ENCODE measurements around the gene DPY30.

The DPY30 gene

GRCh38 chr2:32008805-32009515, 30.6 kb downstream of the DPY30 start:
- no peak overlapping the region for H2AK5ac ChIP-seq (ENCODE audit: low read length)
- peaks cover 6% of the 10 kb centered on the region for H3K4me1 ChIP-seq (ENCODE audit: control insufficient read depth, low read depth, low read length)
- peak overlapping the region; percentile 94 for H3K9ac ChIP-seq (ENCODE audit: low read length)
- no peaks in the 10 kb centered on the region for H3K36me3 ChIP-seq (ENCODE audit: control insufficient read depth, insufficient read depth, low read length)
- H2BK5ac ChIP-seq (ENCODE audit: low read length): no peak overlapping the region
- no peak overlapping the region for H2BK15ac ChIP-seq (replicated peaks; ENCODE audit: low read depth)
- no peaks in the 10 kb centered on the region for H3K27me3 ChIP-seq (ENCODE audit: insufficient read depth, low read length, poor library complexity)
- peak overlapping the region; percentile 95 for H3K56ac ChIP-seq (ENCODE audit: low read length)
- H2BK120ac ChIP-seq (ENCODE audit: low read depth, low read length): no peak overlapping the region
- DNase-seq: no peak
- no peak overlapping the region for H4K5ac ChIP-seq (ENCODE audit: low read length)
- H3K18ac ChIP-seq (ENCODE audit: low read length): peak overlapping the region; percentile 19
- no peak overlapping the region for H3K4ac ChIP-seq (ENCODE audit: low read depth, low read length)
- H3K27ac ChIP-seq (ENCODE audit: low read depth, low read length): peak overlapping the region; percentile 91
- peak overlapping the region; percentile 95 for H3K4me2 ChIP-seq (ENCODE audit: low read length)
- peak overlapping the region; percentile 88 for H3K4me3 ChIP-seq (ENCODE audit: low read length)
- peak overlapping the region; percentile 94 for H3K23ac ChIP-seq (ENCODE audit: low read length)
- peaks cover 11% of the 10 kb centered on the region for H3K79me1 ChIP-seq (ENCODE audit: low read length)
- WGBS (ENCODE audit: extremely low coverage, insufficient coverage, low lambda C conversion rate): no CpG with 5 or more reads among the region's 10 CpGs
- no peak overlapping the region for H4K8ac ChIP-seq (ENCODE audit: low read depth, low read length)
- peaks cover 45% of the 10 kb centered on the region for H3K79me2 ChIP-seq (ENCODE audit: control insufficient read depth, insufficient read depth, low read length)

GRCh38 chr2:32007121-32007391, 32.5 kb downstream of the DPY30 start:
- Histone ChIP-seq H3K9ac (ENCODE audit: low read length) (no peak overlapping the region), H2BK15ac (replicated peaks; ENCODE audit: low read depth) (no peak overlapping the region), H3K4ac (ENCODE audit: low read depth, low read length) (no peak overlapping the region), H4K5ac (ENCODE audit: low read length) (no peak overlapping the region), H3K4me2 (ENCODE audit: low read length) (no peak overlapping the region), H3K27me3 (ENCODE audit: insufficient read depth, low read length, poor library complexity) (no peaks in the 10 kb centered on the region), H3K4me1 (ENCODE audit: control insufficient read depth, low read depth, low read length) (peaks cover 6% of the 10 kb centered on the region), H2BK120ac (ENCODE audit: low read depth, low read length) (no peak overlapping the region), H2BK5ac (ENCODE audit: low read length) (no peak overlapping the region), H3K23ac (ENCODE audit: low read length) (no peak overlapping the region), H3K18ac (ENCODE audit: low read length) (no peak overlapping the region), H4K8ac (ENCODE audit: low read depth, low read length) (no peak overlapping the region), H3K27ac (ENCODE audit: low read depth, low read length) (no peak overlapping the region), H3K79me1 (ENCODE audit: low read length) (peaks cover 13% of the 10 kb centered on the region), H3K36me3 (ENCODE audit: control insufficient read depth, insufficient read depth, low read length) (no peaks in the 10 kb centered on the region), H3K79me2 (ENCODE audit: control insufficient read depth, insufficient read depth, low read length) (peaks cover 50% of the 10 kb centered on the region), H3K4me3 (ENCODE audit: low read length) (no peak overlapping the region), H3K56ac (ENCODE audit: low read length) (no peak overlapping the region), H2AK5ac (ENCODE audit: low read length) (no peak overlapping the region)
- no peak for DNase-seq

- H3K4me1 ChIP-seq (ENCODE audit: control insufficient read depth, low read depth, low read length): peaks cover 6% of the 10 kb centered on the region
- no peaks in the 10 kb centered on the region for H3K36me3 ChIP-seq (ENCODE audit: control insufficient read depth, insufficient read depth, low read length)
- no peak overlapping the region for H3K56ac ChIP-seq (ENCODE audit: low read length)
- no peak overlapping the region for H2AK5ac ChIP-seq (ENCODE audit: low read length)
- no peak overlapping the region for H3K9ac ChIP-seq (ENCODE audit: low read length)
- H3K4me3 ChIP-seq (ENCODE audit: low read length): no peak overlapping the region
- WGBS (ENCODE audit: extremely low coverage, insufficient coverage, low lambda C conversion rate): no CpG with 5 or more reads among the region's 2 CpGs
- H3K4me2 ChIP-seq (ENCODE audit: low read length): no peak overlapping the region
- H4K8ac ChIP-seq (ENCODE audit: low read depth, low read length): no peak overlapping the region
- no peak overlapping the region for H2BK15ac ChIP-seq (replicated peaks; ENCODE audit: low read depth)
- no peak overlapping the region for H2BK5ac ChIP-seq (ENCODE audit: low read length)
- H3K4ac ChIP-seq (ENCODE audit: low read depth, low read length): no peak overlapping the region
- no peak overlapping the region for H4K5ac ChIP-seq (ENCODE audit: low read length)
- H3K27ac ChIP-seq (ENCODE audit: low read depth, low read length): no peak overlapping the region
- peaks cover 57% of the 10 kb centered on the region for H3K79me2 ChIP-seq (ENCODE audit: control insufficient read depth, insufficient read depth, low read length)
- peaks cover 13% of the 10 kb centered on the region for H3K79me1 ChIP-seq (ENCODE audit: low read length)
- DNase-seq: no peak
- H3K27me3 ChIP-seq (ENCODE audit: insufficient read depth, low read length, poor library complexity): no peaks in the 10 kb centered on the region
- H3K18ac ChIP-seq (ENCODE audit: low read length): no peak overlapping the region
- no peak overlapping the region for H2BK120ac ChIP-seq (ENCODE audit: low read depth, low read length)
- H3K23ac ChIP-seq (ENCODE audit: low read length): no peak overlapping the region
Measured at GRCh38 chr2:32005371-32005976, 34.1 kb downstream of the DPY30 start.

- no peak overlapping the region for H4K5ac ChIP-seq (ENCODE audit: low read length)
- peaks cover 15% of the 10 kb centered on the region for H3K79me1 ChIP-seq (ENCODE audit: low read length)
- H3K27ac ChIP-seq (ENCODE audit: low read depth, low read length): no peak overlapping the region
- WGBS (ENCODE audit: extremely low coverage, insufficient coverage, low lambda C conversion rate): no CpG with 5 or more reads among the region's 2 CpGs
- H4K8ac ChIP-seq (ENCODE audit: low read depth, low read length): no peak overlapping the region
- no peak overlapping the region for H2BK15ac ChIP-seq (replicated peaks; ENCODE audit: low read depth)
- peaks cover 58% of the 10 kb centered on the region for H3K79me2 ChIP-seq (ENCODE audit: control insufficient read depth, insufficient read depth, low read length)
- H2BK120ac ChIP-seq (ENCODE audit: low read depth, low read length): no peak overlapping the region
- H2AK5ac ChIP-seq (ENCODE audit: low read length): no peak overlapping the region
- H3K18ac ChIP-seq (ENCODE audit: low read length): no peak overlapping the region
- H3K23ac ChIP-seq (ENCODE audit: low read length): no peak overlapping the region
- peaks cover 6% of the 10 kb centered on the region for H3K4me1 ChIP-seq (ENCODE audit: control insufficient read depth, low read depth, low read length)
- no peak overlapping the region for H3K4ac ChIP-seq (ENCODE audit: low read depth, low read length)
- no peak overlapping the region for H3K4me3 ChIP-seq (ENCODE audit: low read length)
- H3K36me3 ChIP-seq (ENCODE audit: control insufficient read depth, insufficient read depth, low read length): no peaks in the 10 kb centered on the region
- H3K9ac ChIP-seq (ENCODE audit: low read length): no peak overlapping the region
- H2BK5ac ChIP-seq (ENCODE audit: low read length): no peak overlapping the region
- no peak overlapping the region for H3K4me2 ChIP-seq (ENCODE audit: low read length)
- no peaks in the 10 kb centered on the region for H3K27me3 ChIP-seq (ENCODE audit: insufficient read depth, low read length, poor library complexity)
- H3K56ac ChIP-seq (ENCODE audit: low read length): no peak overlapping the region
- no peak for DNase-seq
Measured at GRCh38 chr2:32003791-32004190, 35.8 kb downstream of the DPY30 start.

- Histone ChIP-seq H3K79me1 (ENCODE audit: low read length) (peaks cover 15% of the 10 kb centered on the region), H3K4me2 (ENCODE audit: low read length) (no peak overlapping the region), H2BK15ac (replicated peaks; ENCODE audit: low read depth) (no peak overlapping the region), H3K27ac (ENCODE audit: low read depth, low read length) (no peak overlapping the region), H3K36me3 (ENCODE audit: control insufficient read depth, insufficient read depth, low read length) (no peaks in the 10 kb centered on the region), H4K5ac (ENCODE audit: low read length) (no peak overlapping the region), H3K4ac (ENCODE audit: low read depth, low read length) (no peak overlapping the region), H2BK5ac (ENCODE audit: low read length) (no peak overlapping the region), H3K79me2 (ENCODE audit: control insufficient read depth, insufficient read depth, low read length) (peaks cover 55% of the 10 kb centered on the region), H2AK5ac (ENCODE audit: low read length) (no peak overlapping the region), H4K8ac (ENCODE audit: low read depth, low read length) (no peak overlapping the region), H3K23ac (ENCODE audit: low read length) (no peak overlapping the region), H3K27me3 (ENCODE audit: insufficient read depth, low read length, poor library complexity) (no peaks in the 10 kb centered on the region), H3K56ac (ENCODE audit: low read length) (no peak overlapping the region), H3K4me1 (ENCODE audit: control insufficient read depth, low read depth, low read length) (peaks cover 3% of the 10 kb centered on the region), H3K18ac (ENCODE audit: low read length) (no peak overlapping the region), H3K9ac (ENCODE audit: low read length) (no peak overlapping the region), H2BK120ac (ENCODE audit: low read depth, low read length) (no peak overlapping the region), H3K4me3 (ENCODE audit: low read length) (no peak overlapping the region)
- no CpG with 5 or more reads among the region's 3 CpGs for WGBS (ENCODE audit: extremely low coverage, insufficient coverage, low lambda C conversion rate)
- DNase-seq: no peak
Measured at GRCh38 chr2:32002406-32002805, 37.2 kb downstream of the DPY30 start.

GRCh38 chr2:31999438-31999837, 40.2 kb downstream of the DPY30 start:
- no peaks in the 10 kb centered on the region for H3K27me3 ChIP-seq (ENCODE audit: insufficient read depth, low read length, poor library complexity)
- no peak overlapping the region for H3K4ac ChIP-seq (ENCODE audit: low read depth, low read length)
- H3K4me2 ChIP-seq (ENCODE audit: low read length): no peak overlapping the region
- peaks cover 8% of the 10 kb centered on the region for H3K79me1 ChIP-seq (ENCODE audit: low read length)
- DNase-seq: no peak
- H2BK120ac ChIP-seq (ENCODE audit: low read depth, low read length): no peak overlapping the region
- H3K18ac ChIP-seq (ENCODE audit: low read length): no peak overlapping the region
- H3K27ac ChIP-seq (ENCODE audit: low read depth, low read length): no peak overlapping the region
- no peak overlapping the region for H2AK5ac ChIP-seq (ENCODE audit: low read length)
- H3K9ac ChIP-seq (ENCODE audit: low read length): no peak overlapping the region
- no peak overlapping the region for H4K8ac ChIP-seq (ENCODE audit: low read depth, low read length)
- no peak overlapping the region for H4K5ac ChIP-seq (ENCODE audit: low read length)
- H3K36me3 ChIP-seq (ENCODE audit: control insufficient read depth, insufficient read depth, low read length): no peaks in the 10 kb centered on the region
- H3K56ac ChIP-seq (ENCODE audit: low read length): no peak overlapping the region
- no peak overlapping the region for H3K23ac ChIP-seq (ENCODE audit: low read length)
- H3K4me3 ChIP-seq (ENCODE audit: low read length): no peak overlapping the region
- H3K4me1 ChIP-seq (ENCODE audit: control insufficient read depth, low read depth, low read length): no peaks in the 10 kb centered on the region
- peaks cover 43% of the 10 kb centered on the region for H3K79me2 ChIP-seq (ENCODE audit: control insufficient read depth, insufficient read depth, low read length)
- H2BK5ac ChIP-seq (ENCODE audit: low read length): no peak overlapping the region
- no CpG with 5 or more reads among the region's 4 CpGs for whole genome bisulfite sequencing (ENCODE audit: extremely low coverage, insufficient coverage, low lambda C conversion rate)
- no peak overlapping the region for H2BK15ac ChIP-seq (replicated peaks; ENCODE audit: low read depth)

All from mesendoderm (in vitro differentiated cells).